Measurements from ENCODE around the gene AFF1. TPM values are rescaled to one million over a fixed set of nuclear protein-coding genes. Genes with fewer than 3 reads are reported as not detected.
"Not testable (repeated sequence)": the region's sequence is repeated elsewhere in the genome, so short reads cannot be mapped to it uniquely, and the experiment has no call there.

The AFF1 gene
- total and polyA plus RNA-seq, 4 experiments from 2014 or later = 13.6 to 108 (median 66.4) TPM

GRCh38 chr4:87066403-87067123 lies 131.8 kb downstream of the AFF1 start:
- CTCF ChIA-PET (ENCODE audit: partially characterized antibody) = interaction anchor here (1.4 to 1.5 kb wide), 3 partner anchors 13 to 132 kb away, joined by 3 to 5 read pairs (median 4); partner anchors contain the start of gene AFF1
- peaks cover 25 to 46% (median 38%) of the 10 kb centered on the region in 4 donors for H3K4me1 Mint-ChIP-seq
- POLR2A ChIA-PET (ENCODE audit: partially characterized antibody) = no interaction called here
- no peak overlapping the region for H3K27ac ChIP-seq (ENCODE audit: low read depth, low read length)
- peaks cover 7 to 13% of the 10 kb centered on the region in 2 donors for H3K36me3 Mint-ChIP-seq
- H3K27me3 ChIP-seq (ENCODE audit: insufficient read depth, low read length) = no peaks in the 10 kb centered on the region
- no peaks in the 10 kb centered on the region for H3K9me3 ChIP-seq (ENCODE audit: control insufficient read depth in 1 of 2, low read length in 2 of 2)
- H3K4me3 Mint-ChIP-seq = no peak overlapping the region
- no peaks in the 10 kb centered on the region for H3K36me3 ChIP-seq (ENCODE audit: insufficient read depth, low read length)
- H3K27ac Mint-ChIP-seq = peak overlapping the region in 4 of 7 donors; percentile 7 to 65 (median 36)
- H3K4me3 ChIP-seq (ENCODE audit: low read length in 2 of 2) = no peak overlapping the region
- DNase-seq = no peak
- H3K4me1 ChIP-seq (ENCODE audit: insufficient read depth, low read length) = peaks cover 2% of the 10 kb centered on the region
- no peaks in the 10 kb centered on the region for H3K27me3 Mint-ChIP-seq
- no peaks in the 10 kb centered on the region for H3K9me3 Mint-ChIP-seq
- intact Hi-C loops (cut with micrococcal nuclease) = no loop called here

GRCh38 chr4:87067124-87067885 lies 132.5 kb downstream of the AFF1 start:
- H3K27me3 Mint-ChIP-seq = no peaks in the 10 kb centered on the region
- Histone ChIP-seq H3K4me3 (ENCODE audit: low read length in 2 of 2) (no peak overlapping the region), H3K27me3 (ENCODE audit: insufficient read depth, low read length) (no peaks in the 10 kb centered on the region), H3K4me1 (ENCODE audit: insufficient read depth, low read length) (no peaks in the 10 kb centered on the region), H3K9me3 (ENCODE audit: control insufficient read depth in 1 of 2, low read length in 2 of 2) (no peaks in the 10 kb centered on the region), H3K27ac (ENCODE audit: low read depth, low read length) (no peak overlapping the region), H3K36me3 (ENCODE audit: insufficient read depth, low read length) (no peaks in the 10 kb centered on the region)
- intact Hi-C loops (cut with micrococcal nuclease) = no loop called here
- peaks cover 7 to 14% of the 10 kb centered on the region in 2 donors for H3K36me3 Mint-ChIP-seq
- ChIA-PET CTCF (ENCODE audit: partially characterized antibody) (interaction anchor here (0.6 to 1.5 kb wide), 6 partner anchors 12 to 145 kb away, joined by 3 to 5 read pairs (median 4); partner anchors contain the start of gene AFF1), POLR2A (ENCODE audit: partially characterized antibody) (no interaction called here)
- H3K4me1 Mint-ChIP-seq = peaks cover 27 to 45% (median 37%) of the 10 kb centered on the region in 4 donors
- H3K27ac Mint-ChIP-seq = no peak overlapping the region
- no peak overlapping the region for H3K4me3 Mint-ChIP-seq
- no peak for DNase-seq
- no peaks in the 10 kb centered on the region for H3K9me3 Mint-ChIP-seq

GRCh38 chr4:87068583-87069021 lies 133.8 kb downstream of the AFF1 start:
- H3K36me3 Mint-ChIP-seq = peaks cover 7 to 14% of the 10 kb centered on the region in 2 donors
- H3K27ac ChIP-seq (ENCODE audit: low read depth, low read length) = no peak overlapping the region
- ChIA-PET CTCF (ENCODE audit: partially characterized antibody) (interaction anchor here (1.2 to 1.5 kb wide), 3 partner anchors 51 to 147 kb away, joined by 3 to 5 read pairs (median 4); no protein-coding TSS in a partner anchor), POLR2A (ENCODE audit: partially characterized antibody) (interaction anchor here (0.8 to 1.0 kb wide), 2 partner anchors 12 to 62 kb away, joined by 3 read pairs; no protein-coding TSS in a partner anchor)
- H3K4me3 Mint-ChIP-seq = no peak overlapping the region
- no peaks in the 10 kb centered on the region for H3K27me3 Mint-ChIP-seq
- H3K4me1 ChIP-seq (ENCODE audit: insufficient read depth, low read length) = peaks cover 9% of the 10 kb centered on the region
- H3K4me3 ChIP-seq (ENCODE audit: low read length in 2 of 2) = no peak overlapping the region
- DNase-seq = no peak
- H3K27ac Mint-ChIP-seq = peak overlapping the region in 4 of 7 donors; percentile 1 to 66 (median 24)
- peaks cover 35 to 51% (median 44%) of the 10 kb centered on the region in 4 donors for H3K4me1 Mint-ChIP-seq
- no peaks in the 10 kb centered on the region for H3K36me3 ChIP-seq (ENCODE audit: insufficient read depth, low read length)
- H3K27me3 ChIP-seq (ENCODE audit: insufficient read depth, low read length) = no peaks in the 10 kb centered on the region
- H3K9me3 ChIP-seq (ENCODE audit: control insufficient read depth in 1 of 2, low read length in 2 of 2) = no peaks in the 10 kb centered on the region
- intact Hi-C loops (cut with micrococcal nuclease) = no loop called here
- no peaks in the 10 kb centered on the region for H3K9me3 Mint-ChIP-seq

- CTCF ChIA-PET (ENCODE audit: partially characterized antibody) = interaction anchor here (1.2 to 2.0 kb wide), 3 partner anchors 50 to 147 kb away, joined by 3 to 11 read pairs (median 4); no protein-coding TSS in a partner anchor
- Mint-ChIP-seq H3K27ac (peak overlapping the region in 3 of 7 donors; percentile 7 to 41 (median 20)), H3K4me1 (peaks cover 36 to 52% (median 44%) of the 10 kb centered on the region in 4 donors)
These were observed 134.4 kb downstream of the AFF1 start for GRCh38 chr4:87069037-87069742.

GRCh38 chr4:87071401-87071800 lies 136.6 kb downstream of the AFF1 start:
- Mint-ChIP-seq H3K4me3 (no peak overlapping the region), H3K27ac (peak overlapping the region in 1 of 7 donors; percentile 4), H3K4me1 (peaks cover 40 to 57% (median 47%) of the 10 kb centered on the region in 4 donors), H3K27me3 (no peaks in the 10 kb centered on the region), H3K9me3 (peaks cover 0 to 1% (median 0%) of the 10 kb centered on the region in 8 donors), H3K36me3 (peaks cover 4 to 6% of the 10 kb centered on the region in 2 donors)
- Histone ChIP-seq H3K27me3 (ENCODE audit: insufficient read depth, low read length) (no peaks in the 10 kb centered on the region), H3K27ac (ENCODE audit: low read depth, low read length) (no peak overlapping the region), H3K9me3 (ENCODE audit: control insufficient read depth in 1 of 2, low read length in 2 of 2) (no peaks in the 10 kb centered on the region), H3K36me3 (ENCODE audit: insufficient read depth, low read length) (no peaks in the 10 kb centered on the region), H3K4me1 (ENCODE audit: insufficient read depth, low read length) (peaks cover 21% of the 10 kb centered on the region), H3K4me3 (ENCODE audit: low read length in 2 of 2) (no peak overlapping the region)
- CTCF ChIA-PET (ENCODE audit: partially characterized antibody) = interaction anchor here (0.7 to 2.0 kb wide), 2 partner anchors 87 to 149 kb away, joined by 4 to 11 read pairs; no protein-coding TSS in a partner anchor
- no peak for DNase-seq
- POLR2A ChIA-PET (ENCODE audit: partially characterized antibody) = no interaction called here
- intact Hi-C loops (cut with micrococcal nuclease) = loop anchor here (5.0 kb wide), 2 partner anchors 34 to 64 kb away; no protein-coding TSS in a partner anchor

More at GRCh38 chr4:87069037-87069742, 134.4 kb downstream of the AFF1 start:
- DNase-seq = no peak
- Mint-ChIP-seq H3K27me3 (no peaks in the 10 kb centered on the region), H3K36me3 (peaks cover 7 to 11% of the 10 kb centered on the region in 2 donors), H3K4me3 (no peak overlapping the region), H3K9me3 (no peaks in the 10 kb centered on the region)
- POLR2A ChIA-PET (ENCODE audit: partially characterized antibody) = interaction anchor here (0.8 kb wide), 1 partner anchor 13 kb away, joined by 3 read pairs; no protein-coding TSS in a partner anchor
- H3K27ac ChIP-seq (ENCODE audit: low read depth, low read length) = no peak overlapping the region
- peaks cover 15% of the 10 kb centered on the region for H3K4me1 ChIP-seq (ENCODE audit: insufficient read depth, low read length)
- intact Hi-C loops (cut with micrococcal nuclease) = no loop called here
- H3K36me3 ChIP-seq (ENCODE audit: insufficient read depth, low read length) = no peaks in the 10 kb centered on the region
- no peak overlapping the region for H3K4me3 ChIP-seq (ENCODE audit: low read length in 2 of 2)
- no peaks in the 10 kb centered on the region for H3K9me3 ChIP-seq (ENCODE audit: control insufficient read depth in 1 of 2, low read length in 2 of 2)
- no peaks in the 10 kb centered on the region for H3K27me3 ChIP-seq (ENCODE audit: insufficient read depth, low read length)

- H3K4me1 Mint-ChIP-seq = peaks cover 41 to 62% (median 48%) of the 10 kb centered on the region in 4 donors
- H3K27ac ChIP-seq (ENCODE audit: low read depth, low read length); POLR2A ChIA-PET (ENCODE audit: partially characterized antibody): not testable (repeated sequence)
These were observed 137.7 kb downstream of the AFF1 start for GRCh38 chr4:87072545-87072944.

More at GRCh38 chr4:87072545-87072944, 137.7 kb downstream of the AFF1 start:
- H3K9me3 ChIP-seq (ENCODE audit: control insufficient read depth in 1 of 2, low read length in 2 of 2); H3K27me3 ChIP-seq (ENCODE audit: insufficient read depth, low read length); H3K4me3 ChIP-seq (ENCODE audit: low read length in 2 of 2); H3K36me3 ChIP-seq (ENCODE audit: insufficient read depth, low read length); H3K36me3 Mint-ChIP-seq; H3K9me3 Mint-ChIP-seq; DNase-seq; H3K27me3 Mint-ChIP-seq; CTCF ChIA-PET (ENCODE audit: partially characterized antibody): not testable (repeated sequence)
- Mint-ChIP-seq H3K27ac (peak overlapping the region in 5 of 7 donors; percentile 20 to 60 (median 23)), H3K4me3 (peak overlapping the region in 1 of 8 donors; percentile 16)
- intact Hi-C loops (cut with micrococcal nuclease) = loop anchor here (5.0 kb wide), 2 partner anchors 35 to 65 kb away; no protein-coding TSS in a partner anchor
- H3K4me1 ChIP-seq (ENCODE audit: insufficient read depth, low read length) = peaks cover 21% of the 10 kb centered on the region
